HG02798 (cell line): ENCODE measurements around the gene TRIM27.
A peak's percentile ranks its signal among the peaks of the same experiment; 100 is the strongest.
"Not testable (repeated sequence)": the region's sequence is repeated elsewhere in the genome, so short reads cannot be mapped to it uniquely, and the experiment has no call there.

Experiments
- ATAC-seq: cut with Tn5 transposase; IDR thresholded peaks from one replicate; pipeline ENCODE4 v1.9.1; 2021; ENCODE audit warnings: mild to moderate bottlenecking; ENCODE audit not compliant: unreplicated experiment, poor library complexity

The TRIM27 gene

GRCh38 chr6:28867086-28867409 is 56.7 kb downstream of the TRIM27 start:
- ATAC-seq, result peak; percentile 19

- peak; percentile 61 for ATAC-seq
Observed at GRCh38 chr6:28866205-28867085, 57.3 kb downstream of the TRIM27 start.

GRCh38 chr6:28865401-28866204 is 58.2 kb downstream of the TRIM27 start:
- no peak for ATAC-seq

- no peak for ATAC-seq
Observed at GRCh38 chr6:28864326-28864923, 59.4 kb downstream of the TRIM27 start.

GRCh38 chr6:28863604-28864325 is 60.0 kb downstream of the TRIM27 start:
- ATAC-seq, result peak; percentile 53

GRCh38 chr6:28862077-28862476 is 61.7 kb downstream of the TRIM27 start:
- no peak for ATAC-seq

- ATAC-seq, result no peak
Observed at GRCh38 chr6:28861339-28861738, 62.4 kb downstream of the TRIM27 start.

- no peak for ATAC-seq
Observed at GRCh38 chr6:28860581-28860980, 63.2 kb downstream of the TRIM27 start.

GRCh38 chr6:28858963-28859362 is 64.8 kb downstream of the TRIM27 start:
- no peak for ATAC-seq

- ATAC-seq, result no peak
Observed at GRCh38 chr6:28856620-28857005, 67.2 kb downstream of the TRIM27 start.

- ATAC-seq, result not testable (repeated sequence)
Observed at GRCh38 chr6:28854405-28854804, 69.4 kb downstream of the TRIM27 start.
